Measurements from ENCODE around the gene ARHGAP28. TPM values are rescaled to one million over a fixed set of nuclear protein-coding genes. Genes with fewer than 3 reads are reported as not detected.

ARHGAP28 gene
- total and polyA plus RNA-seq, 7 donors, result 0.65 to 8.8 (median 3.0) TPM

- Histone ChIP-seq H3K9me3 (no peaks in the 10 kb centered on the region), H3K27me3 (ENCODE audit: insufficient read depth in 3 of 3, low read length in 2 of 3) (peaks cover 0 to 3% (median 2%) of the 10 kb centered on the region in 3 donors), H3K4me1 (no peaks in the 10 kb centered on the region), H3K27ac (no peak overlapping the region), H3K36me3 (ENCODE audit: insufficient read depth in 1 of 2, low read depth in 1 of 2) (no peaks in the 10 kb centered on the region), H3K4me3 (no peak overlapping the region)
- TF ChIP-seq CTCF (IDR thresholded peaks at IDR 0.05), result no peak
- intact Hi-C loops (cut with DNase I), result no loop called here
- DNase-seq (no peak), ATAC-seq (no peak)
- 78 to 81% (median 81%) methylated on average over 11 of the region's 11 CpGs for WGBS, 3 donors
Observed at GRCh38 chr18:6949800-6950586, 220.5 kb downstream of the ARHGAP28 start.

GRCh38 chr18:6950641-6951040, 221.1 kb downstream of the ARHGAP28 start:
- Histone ChIP-seq H3K4me1 (no peaks in the 10 kb centered on the region), H3K4me3 (no peak overlapping the region), H3K9me3 (no peaks in the 10 kb centered on the region), H3K36me3 (ENCODE audit: insufficient read depth in 1 of 2, low read depth in 1 of 2) (no peaks in the 10 kb centered on the region), H3K27ac (no peak overlapping the region), H3K27me3 (ENCODE audit: insufficient read depth in 3 of 3, low read length in 2 of 3) (peaks cover 0 to 3% (median 2%) of the 10 kb centered on the region in 3 donors)
- 71 to 78% (median 75%) methylated on average over 14 of the region's 14 CpGs for WGBS, 3 donors
- intact Hi-C loops (cut with DNase I), result no loop called here
- no peak for TF ChIP-seq CTCF (IDR thresholded peaks at IDR 0.05)
- no peak for DNase-seq
- ATAC-seq, result no peak

- peaks cover 0 to 3% (median 0%) of the 10 kb centered on the region in 3 donors for H3K27me3 ChIP-seq (ENCODE audit: insufficient read depth in 3 of 3, low read length in 2 of 3)
- H3K4me1 ChIP-seq, result no peaks in the 10 kb centered on the region
- H3K4me3 ChIP-seq, result no peak overlapping the region
- no peaks in the 10 kb centered on the region for H3K9me3 ChIP-seq
- H3K27ac ChIP-seq, result no peak overlapping the region
- DNase-seq, result no peak
- TF ChIP-seq CTCF (IDR thresholded peaks at IDR 0.05), result no peak
- ATAC-seq, result no peak
- no peaks in the 10 kb centered on the region for H3K36me3 ChIP-seq (ENCODE audit: insufficient read depth in 1 of 2, low read depth in 1 of 2)
- intact Hi-C loops (cut with DNase I), result no loop called here
- 73 to 77% (median 75%) methylated on average over 17 of the region's 17 CpGs for WGBS, 3 donors
Observed at GRCh38 chr18:6951336-6952090, 222.0 kb downstream of the ARHGAP28 start.

GRCh38 chr18:6954501-6954900, 225.0 kb downstream of the ARHGAP28 start:
- H3K9me3 ChIP-seq, result no peaks in the 10 kb centered on the region
- DNase-seq (no peak), ATAC-seq (no peak)
- H3K27me3 ChIP-seq (ENCODE audit: insufficient read depth in 3 of 3, low read length in 2 of 3), result peaks cover 0 to 2% (median 0%) of the 10 kb centered on the region in 3 donors
- no peak overlapping the region for H3K4me3 ChIP-seq
- TF ChIP-seq CTCF (IDR thresholded peaks at IDR 0.05), result no peak
- no peak overlapping the region for H3K27ac ChIP-seq
- 86 to 93% (median 88%) methylated on average over 4 of the region's 4 CpGs for WGBS, 3 donors
- no peaks in the 10 kb centered on the region for H3K36me3 ChIP-seq (ENCODE audit: insufficient read depth in 1 of 2, low read depth in 1 of 2)
- intact Hi-C loops (cut with DNase I), result no loop called here
- H3K4me1 ChIP-seq, result no peaks in the 10 kb centered on the region

All from psoas muscle (tissue), 8 donors.